Suprapubic skin (tissue), 4 donors: Measurements from ENCODE around the gene FGFR3. TPM values are rescaled to one million over a fixed set of nuclear protein-coding genes. Genes with fewer than 3 reads are reported as not detected.
"Not testable (repeated sequence)": the region's sequence is repeated elsewhere in the genome, so short reads cannot be mapped to it uniquely, and the experiment has no call there.

Source experiments
- DNase-seq, 2 donors: peaks; one replicate each; pipeline ENCODE4 v3.0.0-alpha.2; 2019; ENCODE audit warnings: low spot score in 2 of 2
- H3K27ac ChIP-seq: fragments of 200-600 bp; sonication (generic); one replicate; pipeline ENCODE4 v1.5.1; 2019
- H3K27me3 ChIP-seq: fragments of 200-600 bp; sonication (generic); one replicate; pipeline ENCODE4 v1.5.1; 2019
- H3K36me3 ChIP-seq: fragments of 200-600 bp; sonication (generic); one replicate; pipeline ENCODE4 v1.5.1; 2019
- H3K4me1 ChIP-seq: fragments of 200-600 bp; sonication (generic); one replicate; pipeline ENCODE4 v1.5.1; 2019
- H3K4me3 ChIP-seq: fragments of 200-600 bp; sonication (generic); one replicate; pipeline ENCODE4 v1.5.1; 2019; ENCODE audit warnings: mild to moderate bottlenecking
- H3K9me3 ChIP-seq: fragments of 200-600 bp; sonication (generic); one replicate; pipeline ENCODE4 v1.5.1; 2019
- EP300 ChIP-seq: sonication (generic); formaldehyde crosslinking; IDR thresholded peaks from one replicate; pipeline ENCODE4 v1.6.1; 2017; ENCODE audit warnings: antibody characterized with exemption
- POLR2A ChIP-seq, 2 donors: fragments of 450-650 bp; IDR thresholded peaks; one replicate each; pipeline ENCODE4 v1.6.1; 2017; ENCODE audit warnings: antibody characterized with exemption in 2 of 2, mild to moderate bottlenecking in 2 of 2, moderate library complexity in 2 of 2
- POLR2AphosphoS5 ChIP-seq, 3 donors: sonication (generic); formaldehyde crosslinking; IDR thresholded peaks; one replicate each; pipeline ENCODE4 v1.6.1; 2017; ENCODE audit warnings: antibody characterized with exemption in 3 of 3
- WGBS: methylation state at CpG from one replicate; pipeline ENCODE4 v1.1.5; 2018; 5-methylcytosine and 5-hydroxymethylcytosine counted together
- total RNA-seq, 4 donors: library from RNA; depleted of rRNA; stranded (reverse); fragments of >200 nt; gene quantifications; one replicate each; pipeline ENCODE4 v1.1.0, GENCODE V29; 2016
- TF ChIP-seq, protein P1 (sequence below), 2 donors: fragments of 200-600 bp in 1 of 2; fragments of 450-650 bp in 1 of 2; sonication (generic) in 1 of 2; IDR thresholded peaks; one replicate each; pipeline ENCODE4 v1.5.1; 2016 to 2019; ENCODE audit warnings: antibody characterized with exemption in 2 of 2, mild to moderate bottlenecking in 1 of 2, moderate library complexity in 1 of 2

The FGFR3 gene
- total RNA-seq, 4 donors from 2014 or later, result 511 to 829 (median 662) TPM

- 92% methylated on average over 14 of the region's 17 CpGs for WGBS
- no peaks in the 10 kb centered on the region for H3K4me1 ChIP-seq
- TF ChIP-seq EP300 (no peak), POLR2A (IDR thresholded peaks at IDR 0.05) (no peak), POLR2AphosphoS5 (IDR thresholded peaks at IDR 0.05) (no peak)
- TF ChIP-seq, protein P1, sequence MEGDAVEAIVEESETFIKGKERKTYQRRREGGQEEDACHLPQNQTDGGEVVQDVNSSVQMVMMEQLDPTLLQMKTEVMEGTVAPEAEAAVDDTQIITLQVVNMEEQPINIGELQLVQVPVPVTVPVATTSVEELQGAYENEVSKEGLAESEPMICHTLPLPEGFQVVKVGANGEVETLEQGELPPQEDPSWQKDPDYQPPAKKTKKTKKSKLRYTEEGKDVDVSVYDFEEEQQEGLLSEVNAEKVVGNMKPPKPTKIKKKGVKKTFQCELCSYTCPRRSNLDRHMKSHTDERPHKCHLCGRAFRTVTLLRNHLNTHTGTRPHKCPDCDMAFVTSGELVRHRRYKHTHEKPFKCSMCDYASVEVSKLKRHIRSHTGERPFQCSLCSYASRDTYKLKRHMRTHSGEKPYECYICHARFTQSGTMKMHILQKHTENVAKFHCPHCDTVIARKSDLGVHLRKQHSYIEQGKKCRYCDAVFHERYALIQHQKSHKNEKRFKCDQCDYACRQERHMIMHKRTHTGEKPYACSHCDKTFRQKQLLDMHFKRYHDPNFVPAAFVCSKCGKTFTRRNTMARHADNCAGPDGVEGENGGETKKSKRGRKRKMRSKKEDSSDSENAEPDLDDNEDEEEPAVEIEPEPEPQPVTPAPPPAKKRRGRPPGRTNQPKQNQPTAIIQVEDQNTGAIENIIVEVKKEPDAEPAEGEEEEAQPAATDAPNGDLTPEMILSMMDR (IDR thresholded peaks at IDR 0.05), result no peak
- no peaks in the 10 kb centered on the region for H3K9me3 ChIP-seq
- no peak overlapping the region for H3K27ac ChIP-seq
- no peaks in the 10 kb centered on the region for H3K27me3 ChIP-seq
- H3K36me3 ChIP-seq, result peaks cover 80% of the 10 kb centered on the region
- H3K4me3 ChIP-seq, result no peak overlapping the region
- no peak for DNase-seq
Observed at GRCh38 chr4:1842993-1843448, 49.9 kb downstream of the FGFR3 start.

- DNase-seq, result no peak
- Histone ChIP-seq H3K9me3 (no peaks in the 10 kb centered on the region), H3K27ac (no peak overlapping the region), H3K4me1 (no peaks in the 10 kb centered on the region), H3K36me3 (peaks cover 73% of the 10 kb centered on the region), H3K4me3 (no peak overlapping the region), H3K27me3 (no peaks in the 10 kb centered on the region)
- WGBS, result 32% methylated on average over 9 of the region's 10 CpGs
- no peak for TF ChIP-seq POLR2AphosphoS5 (IDR thresholded peaks at IDR 0.05)
Observed at GRCh38 chr4:1843852-1844251, 50.8 kb downstream of the FGFR3 start.

GRCh38 chr4:1844618-1845017 is 51.5 kb downstream of the FGFR3 start:
- H3K36me3 ChIP-seq, result peaks cover 65% of the 10 kb centered on the region
- not testable (repeated sequence) for DNase-seq, H3K4me3 ChIP-seq, H3K27ac ChIP-seq, H3K9me3 ChIP-seq, H3K27me3 ChIP-seq, H3K4me1 ChIP-seq
- 93% methylated on average over 10 of the region's 10 CpGs for WGBS

- Histone ChIP-seq H3K36me3 (peaks cover 46% of the 10 kb centered on the region), H3K9me3 (no peaks in the 10 kb centered on the region), H3K4me1 (peaks cover 7% of the 10 kb centered on the region), H3K4me3 (no peak overlapping the region), H3K27ac (no peak overlapping the region), H3K27me3 (no peaks in the 10 kb centered on the region)
- TF ChIP-seq, protein P1 (IDR thresholded peaks at IDR 0.05), result no peak
- TF ChIP-seq EP300 (no peak), POLR2A (IDR thresholded peaks at IDR 0.05) (no peak), POLR2AphosphoS5 (IDR thresholded peaks at IDR 0.05) (no peak)
- no peak for DNase-seq
- 98% methylated on average over 2 of the region's 2 CpGs for WGBS
Observed at GRCh38 chr4:1846580-1846979, 53.5 kb downstream of the FGFR3 start.

- no peaks in the 10 kb centered on the region for H3K9me3 ChIP-seq
- WGBS, result 85% methylated on average over 10 of the region's 10 CpGs
- no peak overlapping the region for H3K4me3 ChIP-seq
- DNase-seq, result no peak
- H3K27ac ChIP-seq, result no peak overlapping the region
- H3K27me3 ChIP-seq, result no peaks in the 10 kb centered on the region
- H3K4me1 ChIP-seq, result peaks cover 42% of the 10 kb centered on the region
- TF ChIP-seq, protein P1 (IDR thresholded peaks at IDR 0.05), result no peak
- TF ChIP-seq EP300, result no peak
- no peak for TF ChIP-seq POLR2AphosphoS5 (IDR thresholded peaks at IDR 0.05)
- no peak for TF ChIP-seq POLR2A (IDR thresholded peaks at IDR 0.05)
- H3K36me3 ChIP-seq, result peaks cover 26% of the 10 kb centered on the region
Observed at GRCh38 chr4:1850276-1850675, 57.2 kb downstream of the FGFR3 start.

- H3K27ac ChIP-seq, result no peak overlapping the region
Observed at GRCh38 chr4:1851160-1851559, 58.1 kb downstream of the FGFR3 start.

More at GRCh38 chr4:1851160-1851559, 58.1 kb downstream of the FGFR3 start:
- peaks cover 42% of the 10 kb centered on the region for H3K4me1 ChIP-seq
- no peaks in the 10 kb centered on the region for H3K27me3 ChIP-seq
- peaks cover 20% of the 10 kb centered on the region for H3K36me3 ChIP-seq
- H3K4me3 ChIP-seq, result no peak overlapping the region
- H3K9me3 ChIP-seq, result no peaks in the 10 kb centered on the region
- 86% methylated on average over 11 of the region's 11 CpGs for WGBS
- TF ChIP-seq, protein P1 (IDR thresholded peaks at IDR 0.05), result no peak
- no peak for TF ChIP-seq POLR2AphosphoS5 (IDR thresholded peaks at IDR 0.05)
- TF ChIP-seq POLR2A (IDR thresholded peaks at IDR 0.05), result no peak
- TF ChIP-seq EP300, result no peak
- no peak for DNase-seq
